Peyer's patch (tissue), 4 donors: ENCODE data around the gene CXCL6. TPM values are rescaled to one million over a fixed set of nuclear protein-coding genes. Genes with fewer than 3 reads are reported as not detected.

Experiments
- DNase-seq, 3 donors: peaks; one replicate each; pipeline ENCODE4 v3.0.0-alpha.2; 2017 to 2019
- H3K27ac ChIP-seq, 4 donors: fragments of 200-600 bp; sonication (generic); one replicate each; pipeline ENCODE4 v1.5.1; 2016 to 2019
- H3K27me3 ChIP-seq, 2 donors: fragments of 200-600 bp; sonication (generic); one replicate each; pipeline ENCODE4 v1.5.1; 2019
- H3K36me3 ChIP-seq, 3 donors: fragments of 200-600 bp; sonication (generic); one replicate each; pipeline ENCODE4 v1.5.1; 2016 to 2019
- H3K4me1 ChIP-seq, 4 donors: fragments of 200-600 bp; sonication (generic); one replicate each; pipeline ENCODE4 v1.5.1; 2016 to 2019
- H3K4me3 ChIP-seq, 4 donors: fragments of 200-600 bp; sonication (generic); 1 replicate in 3 of 4; 2 replicates in 1 of 4; pipeline ENCODE4 v1.5.1; 2016 to 2019; ENCODE audit warnings: mild to moderate bottlenecking in 1 of 4
- H3K9me3 ChIP-seq, 4 donors: fragments of 200-600 bp; sonication (generic); one replicate each; pipeline ENCODE4 v1.5.1; 2016 to 2019; ENCODE audit warnings: mild to moderate bottlenecking in 1 of 4
- POLR2A ChIP-seq, 2 donors: fragments of 450-650 bp; IDR thresholded peaks; one replicate each; pipeline ENCODE4 v1.5.1; 2017; ENCODE audit warnings: antibody characterized with exemption in 2 of 2, mild to moderate bottlenecking in 2 of 2, moderate library complexity in 2 of 2
- total RNA-seq, 4 donors: library from RNA; depleted of rRNA; stranded (reverse); fragments of >200 nt; gene quantifications; one replicate each; pipeline ENCODE4 v1.1.0, GENCODE V29; 2016
- TF ChIP-seq, protein P1 (sequence below), 6 experiments: fragments of 450-650 bp in 4 of 6; fragments of 200-600 bp in 2 of 6; sonication (generic) in 1 of 6; IDR thresholded peaks; one replicate each; pipeline ENCODE4 v1.5.1; 2017 to 2019; ENCODE audit warnings: antibody characterized with exemption in 6 of 6, mild to moderate bottlenecking in 3 of 6, moderate library complexity in 1 of 6

CXCL6 gene
- total RNA-seq, 4 donors from 2014 or later, result 1.6 TPM; not detected in 3

DNA sequence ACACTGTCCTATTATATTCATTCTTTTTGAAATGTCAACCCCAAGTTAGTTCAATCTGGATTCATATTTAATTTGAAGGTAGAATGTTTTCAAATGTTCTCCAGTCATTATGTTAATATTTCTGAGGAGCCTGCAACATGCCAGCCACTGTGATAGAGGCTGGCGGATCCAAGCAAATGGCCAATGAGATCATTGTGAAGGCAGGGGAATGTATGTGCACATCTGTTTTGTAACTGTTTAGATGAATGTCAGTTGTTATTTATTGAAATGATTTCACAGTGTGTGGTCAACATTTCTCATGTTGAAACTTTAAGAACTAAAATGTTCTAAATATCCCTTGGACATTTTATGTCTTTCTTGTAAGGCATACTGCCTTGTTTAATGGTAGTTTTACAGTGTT lies 34.3 kb downstream of the CXCL6 start:
- Histone ChIP-seq H3K36me3 (no peaks in the 10 kb centered on the region), H3K9me3 (no peaks in the 10 kb centered on the region), H3K27me3 (no peaks in the 10 kb centered on the region), H3K4me1 (peaks cover 0 to 8% (median 0%) of the 10 kb centered on the region in 4 donors), H3K27ac (peak overlapping the region in 1 of 4 donors; percentile 81), H3K4me3 (peak overlapping the region in 1 of 4 donors; percentile 70)
- no peak for DNase-seq
- TF ChIP-seq, protein P1, sequence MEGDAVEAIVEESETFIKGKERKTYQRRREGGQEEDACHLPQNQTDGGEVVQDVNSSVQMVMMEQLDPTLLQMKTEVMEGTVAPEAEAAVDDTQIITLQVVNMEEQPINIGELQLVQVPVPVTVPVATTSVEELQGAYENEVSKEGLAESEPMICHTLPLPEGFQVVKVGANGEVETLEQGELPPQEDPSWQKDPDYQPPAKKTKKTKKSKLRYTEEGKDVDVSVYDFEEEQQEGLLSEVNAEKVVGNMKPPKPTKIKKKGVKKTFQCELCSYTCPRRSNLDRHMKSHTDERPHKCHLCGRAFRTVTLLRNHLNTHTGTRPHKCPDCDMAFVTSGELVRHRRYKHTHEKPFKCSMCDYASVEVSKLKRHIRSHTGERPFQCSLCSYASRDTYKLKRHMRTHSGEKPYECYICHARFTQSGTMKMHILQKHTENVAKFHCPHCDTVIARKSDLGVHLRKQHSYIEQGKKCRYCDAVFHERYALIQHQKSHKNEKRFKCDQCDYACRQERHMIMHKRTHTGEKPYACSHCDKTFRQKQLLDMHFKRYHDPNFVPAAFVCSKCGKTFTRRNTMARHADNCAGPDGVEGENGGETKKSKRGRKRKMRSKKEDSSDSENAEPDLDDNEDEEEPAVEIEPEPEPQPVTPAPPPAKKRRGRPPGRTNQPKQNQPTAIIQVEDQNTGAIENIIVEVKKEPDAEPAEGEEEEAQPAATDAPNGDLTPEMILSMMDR (IDR thresholded peaks at IDR 0.05), result no peak
- TF ChIP-seq POLR2A (IDR thresholded peaks at IDR 0.05), result no peak

DNA sequence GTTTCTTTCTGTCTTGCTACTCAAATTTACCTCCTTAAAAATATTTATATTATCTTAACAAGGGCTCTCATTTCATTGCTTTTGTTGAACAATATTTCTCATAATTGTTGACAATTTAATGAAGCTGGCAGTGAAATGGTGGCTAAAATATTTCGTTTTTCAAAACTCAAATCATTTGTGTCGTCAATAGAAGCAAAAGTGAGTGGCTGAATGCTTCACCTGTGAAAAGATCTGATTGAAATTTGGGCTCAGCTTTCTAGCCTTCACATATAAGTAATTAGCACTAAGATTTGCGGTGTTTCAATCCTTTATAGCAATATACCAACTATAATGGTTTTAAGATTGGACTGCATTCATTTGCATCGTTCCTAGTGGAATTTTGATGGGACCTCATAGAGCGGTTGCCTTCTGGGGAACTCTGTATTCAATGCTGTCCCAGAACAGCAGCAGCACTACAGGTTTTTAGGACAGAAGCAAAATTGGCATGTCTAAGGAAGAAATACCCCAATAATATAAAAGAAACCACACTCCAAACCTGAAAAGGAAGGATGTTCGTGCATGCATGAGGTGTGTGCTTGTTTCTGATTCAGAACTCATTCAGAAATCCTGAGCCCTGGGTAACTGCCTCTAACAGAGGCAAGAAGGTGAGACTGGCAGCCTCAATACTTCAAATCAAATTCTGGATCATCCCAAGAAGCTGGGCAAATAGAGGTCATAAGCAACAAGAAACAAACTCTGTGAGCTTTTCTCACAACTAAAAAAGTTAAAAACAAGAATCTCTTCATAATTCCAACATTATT lies 35.2 kb downstream of the CXCL6 start:
- TF ChIP-seq POLR2A (IDR thresholded peaks at IDR 0.05), result no peak
- TF ChIP-seq, protein P1 (IDR thresholded peaks at IDR 0.05), result no peak
- Histone ChIP-seq H3K36me3 (no peaks in the 10 kb centered on the region), H3K27me3 (no peaks in the 10 kb centered on the region), H3K9me3 (no peaks in the 10 kb centered on the region), H3K4me1 (peaks cover 0 to 8% (median 0%) of the 10 kb centered on the region in 4 donors), H3K4me3 (peak overlapping the region in 1 of 4 donors; percentile 70), H3K27ac (no peak overlapping the region)
- DNase-seq, result no peak

DNA sequence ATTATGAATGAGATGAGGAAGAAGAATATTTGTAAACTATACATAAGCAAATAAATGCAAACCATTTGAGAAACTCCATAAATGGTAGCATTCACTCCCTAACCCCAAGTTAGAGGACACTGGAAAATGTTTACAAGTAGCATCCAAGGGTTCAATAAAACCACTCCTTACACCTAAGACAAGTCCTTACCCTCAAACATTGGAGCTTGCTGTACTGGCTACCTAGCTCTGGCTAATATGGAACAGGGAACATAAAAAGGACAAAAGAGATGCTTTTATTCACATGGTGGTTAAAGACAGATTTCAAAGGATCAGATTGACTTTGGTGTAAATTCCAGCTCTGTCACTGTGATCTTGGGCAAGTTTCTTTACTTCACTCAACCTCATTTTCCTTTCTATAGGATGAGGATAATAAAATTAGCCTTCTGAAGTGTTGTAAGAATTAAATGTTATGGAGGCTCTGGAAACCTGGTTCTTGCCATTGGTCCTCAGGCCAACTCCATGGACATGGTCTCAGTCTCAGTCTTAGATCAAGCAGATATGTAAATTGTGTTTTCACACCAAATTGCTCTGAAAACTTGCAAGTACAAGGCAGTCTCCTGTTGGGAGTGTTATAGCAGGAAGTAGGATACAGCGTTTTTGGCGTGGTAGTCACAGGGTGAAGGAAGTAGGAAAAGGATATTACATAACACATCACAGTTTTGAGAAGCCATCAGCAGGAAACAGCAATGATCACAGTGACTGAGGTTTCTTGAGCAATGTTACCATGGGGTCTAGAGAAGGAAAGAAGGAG lies 36.0 kb downstream of the CXCL6 start:
- no peak for DNase-seq
- Histone ChIP-seq H3K4me1 (peaks cover 0 to 8% (median 0%) of the 10 kb centered on the region in 4 donors), H3K27me3 (no peaks in the 10 kb centered on the region), H3K27ac (no peak overlapping the region), H3K9me3 (no peaks in the 10 kb centered on the region), H3K4me3 (no peak overlapping the region), H3K36me3 (no peaks in the 10 kb centered on the region)
- no peak for TF ChIP-seq POLR2A (IDR thresholded peaks at IDR 0.05)

DNA sequence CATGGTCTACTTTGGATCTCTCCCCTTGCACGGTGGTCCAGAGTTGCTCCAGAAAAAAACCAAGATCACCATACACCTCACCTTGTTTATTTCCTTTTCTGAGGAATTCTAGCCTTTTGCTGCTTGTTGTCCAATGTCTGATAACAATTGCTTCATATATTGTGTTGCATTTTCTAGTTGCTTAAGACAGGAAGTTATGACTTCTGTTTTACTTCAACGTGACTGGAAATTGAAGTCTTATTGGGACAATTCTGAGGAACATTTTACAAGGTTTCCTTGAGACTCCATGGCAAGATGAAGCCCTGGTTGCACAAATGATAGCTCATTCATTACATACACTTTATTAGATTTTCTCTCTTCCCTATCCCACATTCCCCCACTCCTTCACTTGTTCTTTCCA lies 37.9 kb downstream of the CXCL6 start:
- Histone ChIP-seq H3K4me3 (no peak overlapping the region), H3K27me3 (no peaks in the 10 kb centered on the region), H3K9me3 (no peaks in the 10 kb centered on the region), H3K36me3 (no peaks in the 10 kb centered on the region), H3K4me1 (no peaks in the 10 kb centered on the region), H3K27ac (no peak overlapping the region)
- DNase-seq, result no peak
- TF ChIP-seq, protein P1 (IDR thresholded peaks at IDR 0.05), result no peak
- TF ChIP-seq POLR2A (IDR thresholded peaks at IDR 0.05), result no peak

DNA sequence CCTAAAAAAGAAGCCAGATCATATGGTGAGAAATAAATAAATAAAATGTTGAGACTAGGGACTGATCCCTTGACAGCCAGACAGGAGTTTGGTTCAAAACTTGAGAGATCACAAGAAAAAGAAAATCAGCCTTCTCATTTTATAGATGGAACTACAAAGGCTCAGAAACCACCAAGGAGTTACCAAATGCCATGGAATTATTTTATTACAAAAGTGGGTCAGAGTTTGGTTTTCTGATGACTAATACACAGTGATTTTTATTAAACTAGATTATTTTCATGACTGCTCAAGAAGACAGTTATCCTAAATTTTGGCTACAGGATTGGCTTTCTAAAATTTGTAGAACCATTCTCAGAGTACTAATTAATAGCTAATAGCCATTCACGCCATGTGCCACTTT lies 38.9 kb downstream of the CXCL6 start:
- H3K4me1 ChIP-seq, result no peaks in the 10 kb centered on the region
- H3K9me3 ChIP-seq, result no peaks in the 10 kb centered on the region
- H3K36me3 ChIP-seq, result no peaks in the 10 kb centered on the region
- H3K27ac ChIP-seq, result no peak overlapping the region
- TF ChIP-seq, protein P1 (IDR thresholded peaks at IDR 0.05), result no peak
- TF ChIP-seq POLR2A (IDR thresholded peaks at IDR 0.05), result no peak
- no peak for DNase-seq
- H3K4me3 ChIP-seq, result no peak overlapping the region
- H3K27me3 ChIP-seq, result no peaks in the 10 kb centered on the region

DNA sequence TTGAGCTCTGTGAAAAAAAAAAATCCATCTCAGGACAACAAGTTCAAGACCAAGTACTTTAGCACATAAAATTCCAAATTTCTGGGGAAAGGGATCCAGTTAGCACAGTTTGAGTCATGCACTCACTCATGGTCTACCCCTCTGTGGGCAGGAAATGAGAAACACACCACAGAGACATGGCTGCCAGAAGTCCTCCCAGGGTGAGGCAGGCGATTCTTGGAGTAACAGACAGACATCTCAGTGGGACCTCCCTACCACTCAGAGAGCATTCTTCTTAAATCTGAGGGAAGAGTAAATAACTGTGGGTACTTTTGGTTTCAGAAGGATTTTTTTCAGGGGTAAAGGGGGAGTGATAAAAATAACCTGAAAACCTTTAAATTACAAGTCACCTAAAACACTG lies 46.8 kb downstream of the CXCL6 start:
- TF ChIP-seq, protein P1 (IDR thresholded peaks at IDR 0.05), result no peak
- no peak for TF ChIP-seq POLR2A (IDR thresholded peaks at IDR 0.05)
- H3K36me3 ChIP-seq, result no peaks in the 10 kb centered on the region

More for the DNA sequence above, 46.8 kb downstream of the CXCL6 start:
- Histone ChIP-seq H3K4me1 (no peaks in the 10 kb centered on the region), H3K27me3 (no peaks in the 10 kb centered on the region), H3K27ac (no peak overlapping the region), H3K4me3 (no peak overlapping the region), H3K9me3 (no peaks in the 10 kb centered on the region)
- no peak for DNase-seq
